Measurements from ENCODE around the gene FDCSP. TPM values are rescaled to one million over a fixed set of nuclear protein-coding genes. Genes with fewer than 3 reads are reported as not detected.

The FDCSP gene
- total and polyA plus RNA-seq, 2 experiments from 2014 or later, result not detected

DNA sequence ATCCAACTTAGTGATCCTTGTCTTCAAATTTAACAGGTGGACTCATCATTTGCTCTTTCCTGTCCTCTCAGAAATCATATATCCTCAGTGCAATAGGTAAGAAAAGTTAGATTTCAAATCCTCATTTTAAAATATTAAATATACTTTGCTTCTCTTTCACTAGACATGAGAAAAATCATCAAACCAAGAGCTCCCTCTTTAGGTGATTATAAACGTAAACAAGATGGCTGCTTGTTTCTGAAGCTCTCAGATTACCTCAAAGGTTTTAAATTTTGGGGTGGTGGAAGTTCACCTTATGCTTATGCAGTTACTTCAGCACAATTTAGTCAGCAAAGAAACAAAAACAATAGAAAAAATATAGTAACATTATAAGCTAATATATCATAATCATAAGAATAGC lies 43.8 kb downstream of the FDCSP start:
- Histone ChIP-seq H3K27me3 (ENCODE audit: insufficient read depth) (no peaks in the 10 kb centered on the region), H2AFZ (no peak overlapping the region), H3K27ac (ENCODE audit: low read depth) (no peak overlapping the region), H4K20me1 (replicated peaks; ENCODE audit: insufficient read depth) (no peaks in the 10 kb centered on the region), H3K4me1 (ENCODE audit: insufficient read depth) (no peaks in the 10 kb centered on the region), H3K79me2 (replicated peaks; ENCODE audit: insufficient read depth) (no peaks in the 10 kb centered on the region), H3K9me2 (ENCODE audit: insufficient read depth) (no peaks in the 10 kb centered on the region), H3K4me2 (no peak overlapping the region), H3F3A (replicated peaks; ENCODE audit: low read depth) (no peaks in the 10 kb centered on the region), H3K4me3 (no peak overlapping the region), H3K36me3 (ENCODE audit: insufficient read depth) (no peaks in the 10 kb centered on the region)
- no peaks in the 10 kb centered on the region for H3K27me3 Mint-ChIP-seq (ENCODE audit: insufficient read depth, low read depth, poor library complexity)
- DNase-seq (ENCODE audit: low spot score), result peak; percentile 57
- TF ChIP-seq, protein P1, sequence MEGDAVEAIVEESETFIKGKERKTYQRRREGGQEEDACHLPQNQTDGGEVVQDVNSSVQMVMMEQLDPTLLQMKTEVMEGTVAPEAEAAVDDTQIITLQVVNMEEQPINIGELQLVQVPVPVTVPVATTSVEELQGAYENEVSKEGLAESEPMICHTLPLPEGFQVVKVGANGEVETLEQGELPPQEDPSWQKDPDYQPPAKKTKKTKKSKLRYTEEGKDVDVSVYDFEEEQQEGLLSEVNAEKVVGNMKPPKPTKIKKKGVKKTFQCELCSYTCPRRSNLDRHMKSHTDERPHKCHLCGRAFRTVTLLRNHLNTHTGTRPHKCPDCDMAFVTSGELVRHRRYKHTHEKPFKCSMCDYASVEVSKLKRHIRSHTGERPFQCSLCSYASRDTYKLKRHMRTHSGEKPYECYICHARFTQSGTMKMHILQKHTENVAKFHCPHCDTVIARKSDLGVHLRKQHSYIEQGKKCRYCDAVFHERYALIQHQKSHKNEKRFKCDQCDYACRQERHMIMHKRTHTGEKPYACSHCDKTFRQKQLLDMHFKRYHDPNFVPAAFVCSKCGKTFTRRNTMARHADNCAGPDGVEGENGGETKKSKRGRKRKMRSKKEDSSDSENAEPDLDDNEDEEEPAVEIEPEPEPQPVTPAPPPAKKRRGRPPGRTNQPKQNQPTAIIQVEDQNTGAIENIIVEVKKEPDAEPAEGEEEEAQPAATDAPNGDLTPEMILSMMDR (conservative IDR thresholded peaks at IDR 0.05; ENCODE audit: low read depth in 2 of 2), result peak; percentile 49 to 50
- TF ChIP-seq EZH2phosphoT487 (IDR thresholded peaks at IDR 0.05; ENCODE audit: unreplicated experiment) (no peak), JUNB (IDR thresholded peaks at IDR 0.05; ENCODE audit: unreplicated experiment) (no peak)
- H3K27ac Mint-ChIP-seq, result no peak overlapping the region
- no peaks in the 10 kb centered on the region for H3K9me3 Mint-ChIP-seq
- H3K36me3 Mint-ChIP-seq (ENCODE audit: low read depth), result no peaks in the 10 kb centered on the region
- H3K4me3 Mint-ChIP-seq, result no peak overlapping the region
- no peaks in the 10 kb centered on the region for H3K4me1 Mint-ChIP-seq
- no peak for ATAC-seq

DNA sequence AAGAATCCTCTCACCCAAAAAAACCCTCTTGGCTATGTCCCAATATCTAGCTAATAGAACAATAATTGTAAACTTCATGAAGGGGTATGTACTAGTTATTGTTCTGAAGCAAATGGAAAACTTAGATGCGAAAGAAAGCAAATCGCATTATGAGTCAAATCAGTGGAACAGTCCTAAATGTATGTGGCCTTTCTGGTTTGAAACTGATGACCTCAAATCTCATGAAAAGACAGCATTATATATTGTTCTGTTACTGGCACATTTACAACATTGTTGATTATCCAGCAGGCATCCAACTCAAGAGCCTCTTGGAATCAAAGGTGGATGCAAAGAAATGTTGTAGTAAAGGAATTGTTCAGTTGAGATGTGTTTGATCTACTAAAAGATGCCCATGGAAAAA lies 51.2 kb downstream of the FDCSP start:
- H3K4me1 Mint-ChIP-seq, result no peaks in the 10 kb centered on the region
- DNase-seq (ENCODE audit: low spot score) (no peak), ATAC-seq (no peak)
- H2AFZ ChIP-seq, result no peak overlapping the region
- H3K4me3 ChIP-seq, result no peak overlapping the region
- H3K27ac ChIP-seq (ENCODE audit: low read depth), result no peak overlapping the region
- H3K4me2 ChIP-seq, result no peak overlapping the region
- H4K20me1 ChIP-seq (replicated peaks; ENCODE audit: insufficient read depth), result no peaks in the 10 kb centered on the region
- no peak for TF ChIP-seq ZNF114 (CRISPR knock-in tag; IDR thresholded peaks at IDR 0.05)
- TF ChIP-seq ZNF331 (CRISPR knock-in tag; IDR thresholded peaks at IDR 0.05; ENCODE audit: low read depth), result no peak
- no peak for TF ChIP-seq JUNB (IDR thresholded peaks at IDR 0.05; ENCODE audit: unreplicated experiment)
- TF ChIP-seq, protein P2, sequence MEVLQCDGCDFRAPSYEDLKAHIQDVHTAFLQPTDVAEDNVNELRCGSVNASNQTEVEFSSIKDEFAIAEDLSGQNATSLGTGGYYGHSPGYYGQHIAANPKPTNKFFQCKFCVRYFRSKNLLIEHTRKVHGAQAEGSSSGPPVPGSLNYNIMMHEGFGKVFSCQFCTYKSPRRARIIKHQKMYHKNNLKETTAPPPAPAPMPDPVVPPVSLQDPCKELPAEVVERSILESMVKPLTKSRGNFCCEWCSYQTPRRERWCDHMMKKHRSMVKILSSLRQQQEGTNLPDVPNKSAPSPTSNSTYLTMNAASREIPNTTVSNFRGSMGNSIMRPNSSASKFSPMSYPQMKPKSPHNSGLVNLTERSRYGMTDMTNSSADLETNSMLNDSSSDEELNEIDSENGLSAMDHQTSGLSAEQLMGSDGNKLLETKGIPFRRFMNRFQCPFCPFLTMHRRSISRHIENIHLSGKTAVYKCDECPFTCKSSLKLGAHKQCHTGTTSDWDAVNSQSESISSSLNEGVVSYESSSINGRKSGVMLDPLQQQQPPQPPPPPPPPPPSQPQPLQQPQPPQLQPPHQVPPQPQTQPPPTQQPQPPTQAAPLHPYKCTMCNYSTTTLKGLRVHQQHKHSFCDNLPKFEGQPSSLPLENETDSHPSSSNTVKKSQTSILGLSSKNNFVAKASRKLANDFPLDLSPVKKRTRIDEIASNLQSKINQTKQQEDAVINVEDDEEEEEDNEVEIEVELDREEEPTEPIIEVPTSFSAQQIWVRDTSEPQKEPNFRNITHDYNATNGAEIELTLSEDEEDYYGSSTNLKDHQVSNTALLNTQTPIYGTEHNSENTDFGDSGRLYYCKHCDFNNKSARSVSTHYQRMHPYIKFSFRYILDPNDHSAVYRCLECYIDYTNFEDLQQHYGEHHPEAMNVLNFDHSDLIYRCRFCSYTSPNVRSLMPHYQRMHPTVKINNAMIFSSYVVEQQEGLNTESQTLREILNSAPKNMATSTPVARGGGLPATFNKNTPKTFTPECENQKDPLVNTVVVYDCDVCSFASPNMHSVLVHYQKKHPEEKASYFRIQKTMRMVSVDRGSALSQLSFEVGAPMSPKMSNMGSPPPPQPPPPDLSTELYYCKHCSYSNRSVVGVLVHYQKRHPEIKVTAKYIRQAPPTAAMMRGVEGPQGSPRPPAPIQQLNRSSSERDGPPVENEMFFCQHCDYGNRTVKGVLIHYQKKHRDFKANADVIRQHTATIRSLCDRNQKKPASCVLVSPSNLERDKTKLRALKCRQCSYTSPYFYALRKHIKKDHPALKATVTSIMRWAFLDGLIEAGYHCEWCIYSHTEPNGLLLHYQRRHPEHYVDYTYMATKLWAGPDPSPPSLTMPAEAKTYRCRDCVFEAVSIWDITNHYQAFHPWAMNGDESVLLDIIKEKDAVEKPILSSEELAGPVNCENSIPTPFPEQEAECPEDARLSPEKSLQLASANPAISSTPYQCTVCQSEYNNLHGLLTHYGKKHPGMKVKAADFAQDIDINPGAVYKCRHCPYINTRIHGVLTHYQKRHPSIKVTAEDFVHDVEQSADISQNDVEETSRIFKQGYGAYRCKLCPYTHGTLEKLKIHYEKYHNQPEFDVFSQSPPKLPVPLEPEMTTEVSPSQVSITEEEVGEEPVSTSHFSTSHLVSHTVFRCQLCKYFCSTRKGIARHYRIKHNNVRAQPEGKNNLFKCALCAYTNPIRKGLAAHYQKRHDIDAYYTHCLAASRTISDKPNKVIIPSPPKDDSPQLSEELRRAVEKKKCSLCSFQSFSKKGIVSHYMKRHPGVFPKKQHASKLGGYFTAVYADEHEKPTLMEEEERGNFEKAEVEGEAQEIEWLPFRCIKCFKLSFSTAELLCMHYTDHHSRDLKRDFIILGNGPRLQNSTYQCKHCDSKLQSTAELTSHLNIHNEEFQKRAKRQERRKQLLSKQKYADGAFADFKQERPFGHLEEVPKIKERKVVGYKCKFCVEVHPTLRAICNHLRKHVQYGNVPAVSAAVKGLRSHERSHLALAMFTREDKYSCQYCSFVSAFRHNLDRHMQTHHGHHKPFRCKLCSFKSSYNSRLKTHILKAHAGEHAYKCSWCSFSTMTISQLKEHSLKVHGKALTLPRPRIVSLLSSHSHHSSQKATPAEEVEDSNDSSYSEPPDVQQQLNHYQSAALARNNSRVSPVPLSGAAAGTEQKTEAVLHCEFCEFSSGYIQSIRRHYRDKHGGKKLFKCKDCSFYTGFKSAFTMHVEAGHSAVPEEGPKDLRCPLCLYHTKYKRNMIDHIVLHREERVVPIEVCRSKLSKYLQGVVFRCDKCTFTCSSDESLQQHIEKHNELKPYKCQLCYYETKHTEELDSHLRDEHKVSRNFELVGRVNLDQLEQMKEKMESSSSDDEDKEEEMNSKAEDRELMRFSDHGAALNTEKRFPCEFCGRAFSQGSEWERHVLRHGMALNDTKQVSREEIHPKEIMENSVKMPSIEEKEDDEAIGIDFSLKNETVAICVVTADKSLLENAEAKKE (CRISPR knock-in tag; IDR thresholded peaks at IDR 0.05), result no peak
- TF ChIP-seq EZH2phosphoT487 (IDR thresholded peaks at IDR 0.05; ENCODE audit: unreplicated experiment), result no peak
- TF ChIP-seq CREB1 (CRISPR knock-in tag; IDR thresholded peaks at IDR 0.05; ENCODE audit: low read depth), result no peak
- TF ChIP-seq, protein P1 (conservative IDR thresholded peaks at IDR 0.05; ENCODE audit: low read depth in 2 of 2), result no peak
- TF ChIP-seq NANOG (IDR thresholded peaks at IDR 0.05; ENCODE audit: borderline replicate concordance), result no peak
- no peaks in the 10 kb centered on the region for H3K4me1 ChIP-seq (ENCODE audit: insufficient read depth)
- H3K27me3 ChIP-seq (ENCODE audit: insufficient read depth), result no peaks in the 10 kb centered on the region
- no peaks in the 10 kb centered on the region for H3K36me3 ChIP-seq (ENCODE audit: insufficient read depth)
- no peak overlapping the region for H3K27ac Mint-ChIP-seq
- H3K79me2 ChIP-seq (replicated peaks; ENCODE audit: insufficient read depth), result no peaks in the 10 kb centered on the region
- H3K27me3 Mint-ChIP-seq (ENCODE audit: insufficient read depth, low read depth, poor library complexity), result peaks cover 2% of the 10 kb centered on the region
- H3K4me3 Mint-ChIP-seq, result no peak overlapping the region
- H3F3A ChIP-seq (replicated peaks; ENCODE audit: low read depth), result no peaks in the 10 kb centered on the region
- H3K9me3 Mint-ChIP-seq, result no peaks in the 10 kb centered on the region
- no peaks in the 10 kb centered on the region for H3K36me3 Mint-ChIP-seq (ENCODE audit: low read depth)
- 0 out of 2 replicates have a peak, but pooled peaks cover 2% of the 10 kb centered on the region for H3K9me2 ChIP-seq (ENCODE audit: insufficient read depth)
